KOPT-K1 (cell line): ENCODE results near the gene CORT.

Experiments used
- H3K27ac ChIP-seq: fragments of 200-600 bp; sonication (generic); 2 replicates; pipeline ENCODE4 v1.5.1; 2016; ENCODE audit warnings: antibody characterized with exemption, mild to moderate bottlenecking, low read depth, low read length; ENCODE audit not compliant: poor library complexity, severe bottlenecking
- H3K36me3 ChIP-seq: fragments of 200-600 bp; sonication (generic); 2 replicates; pipeline ENCODE4 v1.5.1; 2017; ENCODE audit warnings: antibody characterized with exemption, mild to moderate bottlenecking, low read length, moderate library complexity; ENCODE audit not compliant: insufficient read depth
- H3K9me3 ChIP-seq: fragments of 200-600 bp; sonication (generic); 2 replicates; pipeline ENCODE4 v1.5.1; 2017; ENCODE audit warnings: antibody characterized with exemption, low read length, mild to moderate bottlenecking; ENCODE audit not compliant: insufficient read depth, poor library complexity, severe bottlenecking

The CORT gene

DNA sequence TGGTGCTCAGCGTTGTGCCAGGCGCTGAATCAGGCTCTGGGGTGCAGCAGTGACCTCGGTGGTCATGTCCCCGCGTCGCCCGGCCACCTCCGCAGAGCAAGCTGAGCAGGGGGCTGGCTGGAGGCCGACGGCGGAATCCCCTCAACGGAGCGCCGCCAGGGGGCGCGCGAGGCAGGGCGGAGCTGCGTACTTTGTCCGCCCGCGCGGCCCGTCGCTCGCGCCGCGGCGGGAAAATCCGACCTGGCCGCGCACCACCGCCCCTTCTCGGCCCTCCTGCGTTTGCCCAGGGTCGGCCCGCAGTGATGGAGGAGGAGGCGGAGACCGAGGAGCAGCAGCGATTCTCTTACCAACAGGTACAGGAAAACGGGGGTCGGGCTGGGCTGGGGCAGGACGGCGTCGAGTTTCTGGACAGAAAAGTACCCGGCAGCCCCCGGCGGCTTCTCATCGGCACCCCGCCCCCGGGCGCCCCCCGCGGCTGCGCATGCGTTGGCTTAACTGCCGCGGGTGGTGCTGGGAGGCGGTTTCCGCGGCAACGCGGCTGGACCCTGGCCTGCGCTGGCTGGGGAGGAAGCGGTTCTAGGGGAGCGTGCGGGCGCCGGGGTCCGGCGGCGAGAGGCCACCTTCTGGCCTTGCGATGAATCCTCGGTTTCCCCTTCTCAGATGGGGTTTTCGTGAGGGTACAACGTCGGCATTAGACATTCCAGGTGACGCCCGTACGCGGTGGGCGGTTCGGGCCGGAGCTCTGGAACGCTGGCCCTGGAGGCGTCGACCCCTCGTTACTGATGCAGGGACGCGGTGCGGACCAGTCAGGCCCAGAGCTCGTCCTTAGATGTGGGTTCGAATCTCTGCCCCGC, 19.4 kb upstream of the CORT start, which contains the start of gene CENPS:
CENPS (plus strand) TSS at position 218 of the 854 bp plus-strand sequence; CDS start at position 303, 85 bp downstream.
- Histone ChIP-seq H3K27ac (peak within 1 kb of the TSS; percentile 91), H3K9me3 (no peaks in the 10 kb centered on the region), H3K36me3 (no peaks in the 10 kb centered on the region)

DNA sequence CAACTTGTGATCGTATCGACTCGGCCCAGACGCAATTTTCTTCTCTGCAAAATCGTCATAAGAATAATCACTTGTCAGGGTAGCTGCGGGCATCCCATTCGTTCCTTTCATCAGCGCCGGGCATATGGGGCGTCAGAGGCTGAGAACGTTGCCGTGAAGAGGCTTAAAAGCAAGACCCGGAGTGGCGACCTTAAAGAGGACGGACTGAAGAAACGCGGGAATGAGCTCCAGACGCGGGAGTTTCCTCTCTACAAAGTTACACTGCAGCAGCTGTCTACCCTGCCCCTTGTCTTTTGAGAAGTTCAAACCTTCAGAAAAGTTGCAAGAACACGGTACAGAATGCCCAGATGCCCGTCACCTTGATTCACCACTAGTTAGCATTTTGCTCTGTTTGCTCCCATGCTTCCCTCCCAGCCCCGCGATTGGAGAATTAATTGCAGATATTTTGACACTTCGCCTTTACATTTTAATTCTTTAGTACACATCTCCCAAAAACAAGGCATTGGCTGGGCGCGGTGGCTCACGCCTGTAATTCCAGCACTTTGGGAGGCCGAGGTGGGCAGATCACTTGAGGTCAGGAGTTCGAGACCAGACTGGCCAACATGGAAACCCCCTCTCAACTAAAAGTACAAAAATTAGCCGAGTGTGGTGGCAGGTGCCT, 18.6 kb upstream of the CORT start:
- no peaks in the 10 kb centered on the region for H3K36me3 ChIP-seq
- H3K27ac ChIP-seq: peak overlapping the region; percentile 91
- H3K9me3 ChIP-seq: no peaks in the 10 kb centered on the region

DNA sequence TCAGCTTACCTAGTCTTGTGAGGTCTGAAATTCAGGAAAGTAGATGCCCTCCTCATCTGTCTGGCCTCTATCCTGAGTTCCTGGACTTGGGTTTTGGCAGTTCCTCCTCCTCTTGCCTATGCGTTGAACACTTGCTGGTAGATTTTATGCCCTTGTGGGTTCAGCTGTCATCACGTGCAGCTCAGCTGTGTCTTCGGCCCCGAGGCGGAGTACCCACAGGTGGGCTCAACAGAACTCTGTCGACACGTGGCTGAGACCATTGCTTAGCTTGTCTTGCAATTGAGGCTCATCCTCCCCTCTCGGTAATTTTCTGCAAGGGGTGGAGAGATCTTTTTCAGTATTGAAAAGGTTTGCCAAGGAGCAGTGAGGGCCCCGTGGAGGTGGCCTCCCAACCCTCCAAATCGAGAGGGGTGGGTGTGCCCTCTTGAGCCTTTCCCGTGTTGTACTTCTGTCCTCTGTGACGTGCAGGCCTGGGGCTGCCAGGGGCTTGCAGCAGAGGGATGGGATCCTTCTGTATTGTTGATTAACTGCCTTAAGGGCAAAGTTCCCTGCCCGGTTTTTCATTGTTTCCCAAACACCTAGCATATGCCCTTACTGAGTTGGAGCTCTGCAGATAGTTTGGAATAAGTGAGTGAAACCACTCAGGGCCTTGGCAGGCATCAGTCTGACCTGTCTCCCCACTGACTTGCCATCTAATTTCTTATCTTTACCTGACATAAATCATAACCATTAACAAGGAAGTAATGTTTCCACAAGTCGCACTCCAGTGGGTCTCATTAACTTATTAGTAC, 16.7 kb upstream of the CORT start:
- no peak overlapping the region for H3K27ac ChIP-seq
- H3K9me3 ChIP-seq: no peaks in the 10 kb centered on the region
- no peaks in the 10 kb centered on the region for H3K36me3 ChIP-seq

DNA sequence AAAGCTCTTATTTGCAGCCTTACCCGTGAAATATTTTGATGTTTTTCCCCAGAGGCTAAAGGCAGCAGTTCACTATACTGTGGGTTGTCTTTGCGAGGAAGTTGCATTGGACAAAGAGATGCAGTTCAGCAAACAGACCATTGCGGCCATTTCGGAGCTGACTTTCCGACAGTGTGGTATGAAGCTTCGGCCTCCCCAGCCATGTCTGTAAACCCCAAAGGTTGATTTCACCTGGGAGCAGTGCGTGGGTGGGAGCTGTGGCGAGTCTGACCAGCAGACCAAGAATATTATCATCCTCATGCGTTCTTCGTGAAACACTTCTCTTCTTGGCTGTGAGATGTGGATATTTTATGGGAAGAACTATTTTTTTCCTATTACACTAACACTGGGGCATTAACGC, 16.0 kb upstream of the CORT start:
- Histone ChIP-seq H3K9me3 (no peaks in the 10 kb centered on the region), H3K27ac (no peak overlapping the region), H3K36me3 (no peaks in the 10 kb centered on the region)

DNA sequence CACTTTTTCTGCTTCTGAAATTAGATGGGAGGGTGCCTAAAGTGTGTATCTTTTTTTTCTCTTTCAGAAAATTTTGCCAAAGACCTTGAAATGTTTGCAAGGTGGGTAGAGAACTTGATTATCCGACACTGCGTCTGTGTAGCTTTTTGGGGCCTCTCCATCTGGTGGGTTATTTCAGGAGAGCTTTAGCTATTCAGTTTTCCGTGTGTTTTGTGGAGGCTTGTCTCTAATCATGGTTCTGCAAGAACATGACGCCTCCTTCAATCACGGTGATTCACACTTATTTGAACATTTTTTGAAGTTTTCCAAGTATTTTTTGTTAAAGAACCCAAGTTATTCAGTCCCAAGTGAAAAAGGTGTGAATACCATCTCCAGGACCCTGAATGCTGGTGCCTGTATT, 15.2 kb upstream of the CORT start:
- Histone ChIP-seq H3K9me3 (no peaks in the 10 kb centered on the region), H3K36me3 (no peaks in the 10 kb centered on the region), H3K27ac (no peak overlapping the region)

DNA sequence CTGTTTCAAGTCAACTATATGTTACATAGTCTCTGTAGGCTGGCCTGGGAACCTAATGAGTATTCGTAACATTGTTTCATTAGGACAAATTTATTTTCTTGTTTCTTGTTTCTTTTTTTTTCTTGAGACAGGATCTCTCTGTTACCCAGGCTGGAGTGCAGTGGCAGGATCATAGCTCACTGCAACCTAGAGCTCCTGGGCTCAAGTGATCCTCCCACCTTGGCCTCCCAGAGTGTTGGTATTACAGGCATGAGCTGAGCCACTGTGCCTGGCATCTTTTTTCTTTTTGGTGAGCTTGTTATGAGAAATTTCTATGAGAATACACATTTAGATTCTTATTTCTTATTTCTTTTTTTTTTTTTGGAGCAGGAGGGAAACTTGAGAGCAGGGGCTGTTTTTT, 12.8 kb upstream of the CORT start:
- no peak overlapping the region for H3K27ac ChIP-seq

DNA sequence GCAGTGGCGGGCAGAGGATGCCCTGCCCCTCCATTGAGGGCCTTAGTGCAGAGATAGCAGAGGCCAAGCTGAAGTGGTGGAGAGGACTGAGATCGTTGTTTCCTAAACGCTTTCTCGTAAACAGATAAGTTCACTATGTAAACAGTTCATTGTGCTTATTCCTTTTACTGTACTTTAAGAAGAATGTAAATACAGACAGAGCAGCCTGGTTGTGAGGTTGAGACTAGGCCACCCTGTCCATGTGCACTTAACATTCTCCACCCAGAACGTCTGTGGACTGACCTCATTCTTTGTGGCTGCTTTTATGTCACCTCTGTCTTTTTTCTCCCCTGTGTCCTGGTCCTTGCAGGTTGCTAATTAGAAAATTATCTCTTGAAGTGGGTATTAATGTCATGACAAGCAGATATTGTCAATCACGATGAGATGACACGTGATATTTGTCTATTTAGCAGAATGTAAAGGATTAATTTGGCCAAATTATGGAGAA, 11.1 kb upstream of the CORT start:
- Histone ChIP-seq H3K27ac (no peak overlapping the region), H3K9me3 (no peaks in the 10 kb centered on the region), H3K36me3 (peaks cover 12% of the 10 kb centered on the region)

More for the DNA sequence above, 12.8 kb upstream of the CORT start:
- Histone ChIP-seq H3K36me3 (peaks cover 12% of the 10 kb centered on the region), H3K9me3 (no peaks in the 10 kb centered on the region)

DNA sequence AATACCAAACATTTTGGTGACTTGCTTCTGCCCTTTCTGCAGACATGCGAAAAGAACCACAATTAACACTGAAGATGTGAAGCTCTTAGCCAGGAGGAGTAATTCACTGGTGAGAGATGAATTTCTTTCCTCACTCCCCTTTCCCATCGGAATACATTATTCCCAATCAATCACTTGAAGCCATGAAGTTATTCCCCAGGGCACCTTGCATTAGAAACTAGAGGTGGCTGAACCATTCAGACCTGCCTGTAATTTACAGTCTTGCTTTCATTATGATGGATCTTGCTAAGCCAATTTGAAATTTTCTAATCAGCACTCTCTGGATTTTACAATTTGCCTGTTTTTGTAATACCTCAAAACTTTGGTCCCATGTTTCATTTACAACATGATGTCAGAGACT, 9.5 kb upstream of the CORT start:
- H3K9me3 ChIP-seq: no peaks in the 10 kb centered on the region

DNA sequence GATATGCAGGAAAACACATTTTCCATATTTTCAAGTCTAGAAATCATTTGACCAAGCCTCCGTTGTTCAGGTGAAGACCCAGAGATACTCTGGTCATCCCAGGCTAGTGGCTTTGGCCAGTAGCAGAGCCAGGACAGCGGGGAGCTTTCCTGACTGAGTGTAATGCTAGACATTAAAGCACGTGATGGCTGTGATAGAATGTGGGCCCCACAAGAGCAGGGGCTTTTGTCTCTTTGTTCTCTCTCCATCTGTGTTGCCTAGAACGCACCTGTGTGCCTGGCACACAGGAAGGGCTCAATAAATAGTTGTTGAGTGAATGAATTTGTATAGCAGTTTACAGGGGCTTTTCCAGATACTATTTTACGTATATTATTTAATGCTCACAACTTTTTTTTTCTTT, 9.0 kb upstream of the CORT start:
- Histone ChIP-seq H3K27ac (no peak overlapping the region), H3K9me3 (no peaks in the 10 kb centered on the region), H3K36me3 (peaks cover 22% of the 10 kb centered on the region)

More for the DNA sequence above, 9.5 kb upstream of the CORT start:
- Histone ChIP-seq H3K36me3 (peaks cover 22% of the 10 kb centered on the region), H3K27ac (no peak overlapping the region)

DNA sequence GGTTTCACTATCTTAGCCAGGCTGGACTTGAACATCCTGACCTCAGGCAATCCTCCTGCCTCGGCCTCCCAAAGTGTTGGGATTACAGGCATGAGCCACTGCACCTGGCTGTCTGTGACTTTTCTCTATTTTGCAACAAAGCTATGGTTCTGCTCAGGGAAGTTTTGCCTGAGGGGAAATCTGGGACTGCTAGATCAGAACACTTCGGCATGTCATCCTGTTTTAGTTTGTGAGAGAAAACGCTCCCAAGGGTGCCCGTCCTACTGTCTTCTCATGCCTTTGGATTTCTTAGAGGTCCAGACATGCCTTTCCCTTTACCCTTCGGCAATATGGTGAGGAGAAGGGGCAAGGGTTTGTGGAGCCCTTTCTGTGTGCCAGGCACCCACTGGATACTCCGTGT, 5.6 kb upstream of the CORT start:
- Histone ChIP-seq H3K36me3 (peaks cover 34% of the 10 kb centered on the region), H3K9me3 (no peaks in the 10 kb centered on the region), H3K27ac (no peak overlapping the region)

DNA sequence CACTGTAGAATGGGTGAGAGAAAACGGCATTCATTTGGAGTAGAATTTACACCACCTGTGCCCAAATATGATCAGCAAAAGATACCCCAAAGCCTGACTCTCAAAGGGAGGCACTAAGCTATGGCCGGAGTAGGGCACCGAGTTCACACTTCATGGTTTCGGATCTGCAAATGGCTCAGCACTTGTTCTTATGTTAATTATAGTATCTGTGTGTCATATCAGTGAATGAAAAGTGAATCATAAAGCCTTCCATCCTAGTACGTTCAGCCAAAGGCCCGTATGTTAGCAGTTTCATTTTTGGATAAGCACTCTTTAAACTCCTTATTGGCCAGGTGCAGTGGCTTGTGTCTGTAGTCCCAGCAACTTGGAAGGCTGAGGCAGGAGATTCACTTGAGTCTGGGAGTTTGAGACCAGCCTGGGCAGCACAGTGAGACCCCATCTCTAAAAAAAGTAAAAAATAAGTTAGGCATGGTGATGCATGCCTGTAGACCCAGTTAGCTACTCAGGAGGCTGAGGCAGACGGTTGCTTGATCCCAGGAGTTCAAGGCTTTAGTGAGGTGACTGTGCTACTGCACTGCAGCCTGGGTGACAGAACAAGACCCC, 4.9 kb upstream of the CORT start:
- peaks cover 33% of the 10 kb centered on the region for H3K36me3 ChIP-seq
- H3K27ac ChIP-seq: no peak overlapping the region
- no peaks in the 10 kb centered on the region for H3K9me3 ChIP-seq

DNA sequence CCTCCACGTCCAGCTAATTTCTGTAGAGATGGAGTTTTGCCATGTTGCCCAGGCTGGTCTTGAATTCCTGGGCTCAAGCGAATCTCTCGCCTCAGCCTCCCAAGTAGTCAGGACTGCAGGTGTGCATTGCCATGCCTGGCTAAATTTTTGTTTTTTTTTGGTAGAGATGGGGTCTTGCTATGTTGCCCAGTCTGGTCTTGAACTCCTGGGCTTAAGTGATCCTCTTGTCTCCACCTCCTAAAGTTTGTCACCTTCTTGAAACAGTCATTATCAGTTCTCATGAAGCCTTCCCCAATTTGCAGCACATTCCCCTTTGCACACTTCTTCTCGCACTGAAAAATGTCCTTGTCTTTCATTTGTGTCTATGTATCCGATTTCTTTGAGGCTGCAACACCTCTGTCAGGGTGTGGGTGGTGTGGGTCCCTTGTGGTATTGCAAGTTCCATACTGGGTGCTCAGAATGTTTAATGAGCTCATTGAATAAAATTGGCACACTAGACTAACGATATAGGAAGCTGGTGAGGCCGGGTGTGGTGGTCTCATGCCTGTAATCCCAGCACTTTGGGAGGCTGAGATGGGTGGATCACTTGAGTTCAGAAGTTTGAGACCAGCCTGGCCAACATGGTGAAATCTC, 2.9 kb upstream of the CORT start:
- H3K27ac ChIP-seq: no peak overlapping the region
- peaks cover 22% of the 10 kb centered on the region; the same call in 1 of the 2 replicates for H3K36me3 ChIP-seq
- no peaks in the 10 kb centered on the region for H3K9me3 ChIP-seq

DNA sequence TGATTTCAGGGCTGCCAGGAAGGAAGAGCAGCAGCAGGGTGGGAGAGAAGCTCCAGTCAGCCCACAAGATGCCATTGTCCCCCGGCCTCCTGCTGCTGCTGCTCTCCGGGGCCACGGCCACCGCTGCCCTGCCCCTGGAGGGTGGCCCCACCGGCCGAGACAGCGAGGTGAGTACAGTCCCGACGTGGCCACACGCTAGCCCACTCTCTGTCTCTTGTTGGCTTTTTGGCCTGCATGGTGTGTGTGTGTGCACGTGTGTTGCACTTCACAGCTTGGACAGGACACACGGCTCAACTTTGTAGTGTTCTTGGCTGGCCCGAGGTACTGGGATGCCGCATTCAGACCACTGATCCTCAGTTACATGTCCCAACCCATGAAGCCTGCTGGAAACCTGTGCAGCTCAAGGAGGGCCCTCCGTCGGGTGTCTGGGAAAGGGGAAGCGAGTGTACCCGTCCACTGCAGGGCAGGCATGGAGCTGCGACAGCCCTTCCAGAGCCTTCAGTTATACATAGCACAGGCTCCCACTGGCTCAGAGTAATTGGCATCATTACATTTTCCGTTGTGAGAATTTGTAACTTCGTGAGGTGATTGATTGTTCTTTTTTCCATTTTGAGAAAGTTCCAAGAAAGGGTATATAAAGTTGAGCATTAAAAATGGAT, 454 bp downstream of the CORT start:
- H3K36me3 ChIP-seq: peaks cover 13% of the 10 kb centered on the region; the same call in 1 of the 2 replicates
- H3K9me3 ChIP-seq: no peaks in the 10 kb centered on the region
- H3K27ac ChIP-seq: no peak overlapping the region

DNA sequence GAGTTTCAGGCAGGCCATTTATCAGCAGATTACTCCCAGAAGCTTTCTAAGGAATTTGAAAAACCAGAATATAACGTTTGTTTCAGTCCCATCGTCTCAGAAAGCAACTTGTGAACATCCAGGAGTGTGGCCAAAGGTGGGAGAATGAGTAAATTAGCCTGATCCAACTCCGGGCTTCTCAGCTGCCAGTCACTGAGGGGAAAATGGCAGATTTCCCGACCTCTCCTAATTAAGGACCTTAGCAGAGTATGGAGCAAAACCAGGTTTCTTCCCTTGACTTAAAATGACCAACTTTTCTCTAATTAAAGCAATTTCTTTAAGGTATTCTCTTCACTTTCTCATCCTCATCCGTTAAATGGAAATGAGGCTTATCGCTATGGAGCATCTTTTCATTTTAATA, 1.0 kb downstream of the CORT start:
- H3K9me3 ChIP-seq: no peaks in the 10 kb centered on the region
- peaks cover 13% of the 10 kb centered on the region; the same call in 1 of the 2 replicates for H3K36me3 ChIP-seq
- H3K27ac ChIP-seq: no peak overlapping the region
